WTC11 (cell line): Measurements from ENCODE around the gene P2RX4. TPM values are rescaled to one million over a fixed set of nuclear protein-coding genes. Genes with fewer than 3 reads are reported as not detected.
"Not testable (repeated sequence)": the region's sequence is repeated elsewhere in the genome, so short reads cannot be mapped to it uniquely, and the experiment has no call there.

Experiments used
- ATAC-seq: fragments of 200-7000 bp; cut with Tn5 transposase; 2 replicates; pipeline ENCODE4 v1.10.0; 2021; ENCODE audit warnings: mild to moderate bottlenecking, moderate library complexity
- CTCF ChIA-PET: fragments of 300-600 bp; sonication (Branson Sonifier 250); formaldehyde crosslinking; loops from one replicate; lab custom pipeline; 2021; ENCODE audit warnings: antibody characterized with exemption; lab: Charles Lee
- POLR2A ChIA-PET: fragments of 350-600 bp; sonication (Branson Sonifier 250); formaldehyde crosslinking; loops from one replicate; lab custom pipeline; 2021; ENCODE audit warnings: antibody characterized with exemption; lab: Charles Lee
- DNase-seq: peaks from one replicate; pipeline ENCODE4 v3.0.0; 2021; ENCODE audit warnings: low spot score
- H3K27ac Mint-ChIP-seq: 2 replicates; pipeline ENCODE4 v1.8.0; 2021; ENCODE audit warnings: mixed read lengths
- H3K27me3 Mint-ChIP-seq: 2 replicates; pipeline ENCODE4 v1.8.0; 2021; ENCODE audit warnings: low read depth, mild to moderate bottlenecking, moderate library complexity, mixed read lengths
- H3K36me3 Mint-ChIP-seq: 2 replicates; pipeline ENCODE4 v1.8.0; 2021; ENCODE audit warnings: mixed read lengths
- H3K4me1 Mint-ChIP-seq: 2 replicates; pipeline ENCODE4 v1.8.0; 2022; ENCODE audit warnings: mixed read lengths
- H3K4me3 Mint-ChIP-seq: 2 replicates; pipeline ENCODE4 v1.8.0; 2021; ENCODE audit warnings: mild to moderate bottlenecking, moderate library complexity, mixed read lengths
- H3K9me3 Mint-ChIP-seq: 2 replicates; pipeline ENCODE4 v1.8.0; 2021; ENCODE audit warnings: mixed read lengths
- AFF4 ChIP-seq: sonication (generic); formaldehyde crosslinking; IDR thresholded peaks from 2 replicates; pipeline ENCODE4 v1.8.1; 2023; ENCODE audit warnings: mild to moderate bottlenecking, missing genetic modification reagents, borderline replicate concordance
- ARID4B ChIP-seq: sonication (generic); formaldehyde crosslinking; IDR thresholded peaks from 2 replicates; pipeline ENCODE4 v1.8.0; 2023; ENCODE audit warnings: missing genetic modification reagents, mild to moderate bottlenecking, borderline replicate concordance
- ATF2 ChIP-seq: sonication (generic); formaldehyde crosslinking; IDR thresholded peaks from 2 replicates; pipeline ENCODE4 v1.8.1; 2022; ENCODE audit warnings: low read depth, missing genetic modification reagents, borderline replicate concordance
- ATF3 ChIP-seq: sonication (generic); formaldehyde crosslinking; conservative IDR thresholded peaks from 2 replicates; pipeline ENCODE4 v1.8.1; 2022; ENCODE audit warnings: mild to moderate bottlenecking, missing genetic modification reagents
- CTCF ChIP-seq: fragments of 200-600 bp; IDR thresholded peaks from 2 replicates; pipeline ENCODE4 v1.8.0; 2022; ENCODE audit warnings: antibody characterized with exemption
- E2F1 ChIP-seq: sonication (generic); formaldehyde crosslinking; IDR thresholded peaks from 2 replicates; pipeline ENCODE4 v1.8.0; 2022; ENCODE audit warnings: mild to moderate bottlenecking, missing genetic modification reagents
- HMGXB4 ChIP-seq: sonication (generic); formaldehyde crosslinking; IDR thresholded peaks from 2 replicates; pipeline ENCODE4 v1.8.1; 2023; ENCODE audit warnings: mild to moderate bottlenecking, moderate library complexity, missing genetic modification reagents
- IRF2 ChIP-seq: sonication (generic); formaldehyde crosslinking; IDR thresholded peaks from 2 replicates; pipeline ENCODE4 v1.8.0; 2022; ENCODE audit warnings: low read depth, missing genetic modification reagents, borderline replicate concordance
- NFE2L1 ChIP-seq: sonication (generic); formaldehyde crosslinking; IDR thresholded peaks from 2 replicates; pipeline ENCODE4 v1.8.1; 2023; ENCODE audit warnings: missing genetic modification reagents
- SP1 ChIP-seq: sonication (generic); formaldehyde crosslinking; conservative IDR thresholded peaks from 2 replicates; pipeline ENCODE4 v1.8.1; 2022; ENCODE audit warnings: missing genetic modification reagents
- TCF7 ChIP-seq: sonication (generic); formaldehyde crosslinking; IDR thresholded peaks from 2 replicates; pipeline ENCODE4 v1.8.0; 2022; ENCODE audit warnings: mild to moderate bottlenecking, low read depth, missing genetic modification reagents, moderate library complexity
- ZNF232 ChIP-seq: sonication (generic); formaldehyde crosslinking; IDR thresholded peaks from 2 replicates; pipeline ENCODE4 v1.8.0; 2022; ENCODE audit warnings: mild to moderate bottlenecking, missing genetic modification reagents
- total RNA-seq: library from RNA; stranded (reverse); gene quantifications from 3 replicates; pipeline ENCODE4 v1.2.3, GENCODE V29; 2021

Gene P2RX4
- total RNA-seq, 1 experiment from 2014 or later = 13.9 TPM

- no peak for TF ChIP-seq ARID4B (CRISPR knock-in tag)
- no peak for TF ChIP-seq ATF3 (CRISPR knock-in tag)
- TF ChIP-seq AFF4 (CRISPR knock-in tag) = no peak
- TF ChIP-seq E2F1 (CRISPR knock-in tag) = no peak
- no peak for TF ChIP-seq IRF2 (CRISPR knock-in tag)
These were observed 17.4 kb downstream of the P2RX4 start (continued) for GRCh38 chr12:121227294-121227693.

GRCh38 chr12:121228919-121229665 is 19.2 kb downstream of the P2RX4 start:
- ATAC-seq = no peak
- no peaks in the 10 kb centered on the region for H3K27me3 Mint-ChIP-seq
- no peaks in the 10 kb centered on the region for H3K9me3 Mint-ChIP-seq
- ChIA-PET POLR2A (no interaction called here), CTCF (interaction anchor here (0.5 to 1.2 kb wide), 3 partner anchors 10 to 1027 kb away, joined by 3 to 4 read pairs (median 3); no protein-coding TSS in a partner anchor)
- no peak overlapping the region for H3K4me3 Mint-ChIP-seq
- H3K27ac Mint-ChIP-seq = no peak overlapping the region
- H3K4me1 Mint-ChIP-seq = peaks cover 2% of the 10 kb centered on the region; the same call in 1 of the 2 replicates
- TF ChIP-seq ATF3 (CRISPR knock-in tag) (no peak), ATF2 (no peak), NFE2L1 (no peak)
- 0 out of 2 replicates have a peak, but pooled peaks cover 2% of the 10 kb centered on the region for H3K36me3 Mint-ChIP-seq
- no peak for DNase-seq

- H3K4me1 Mint-ChIP-seq, POLR2A ChIA-PET, H3K27ac Mint-ChIP-seq: not testable (repeated sequence)
These were observed 20.1 kb downstream of the P2RX4 start for GRCh38 chr12:121229826-121230537.

More at GRCh38 chr12:121229826-121230537, 20.1 kb downstream of the P2RX4 start:
- ATAC-seq = peak; percentile 88
- not testable (repeated sequence) for H3K36me3 Mint-ChIP-seq, H3K9me3 Mint-ChIP-seq, H3K4me3 Mint-ChIP-seq, H3K27me3 Mint-ChIP-seq
- peak; percentile 90 for DNase-seq
- TF ChIP-seq ZNF232 (CRISPR knock-in tag) (0 out of 2 replicates have a peak, but pooled peaks have one; percentile 22), SP1 (CRISPR knock-in tag) (0 out of 2 replicates have a peak, but pooled peaks have one; percentile 27), TCF7 (CRISPR knock-in tag) (0 out of 2 replicates have a peak, but pooled peaks have one; percentile 30), HMGXB4 (CRISPR knock-in tag) (0 out of 2 replicates have a peak, but pooled peaks have one; percentile 24), CTCF (peak; percentile 89)
- CTCF ChIA-PET = interaction anchor here (0.5 to 1.5 kb wide), 6 partner anchors 9 to 1028 kb away, joined by 3 to 6 read pairs (median 4); no protein-coding TSS in a partner anchor
